Transverse colon (tissue), 4 donors: Measurements from ENCODE around the gene SOX2.

Experiments used
- CTCF ChIP-seq, 5 experiments: fragments of 200-600 bp in 3 of 5; fragments of 450-650 bp in 2 of 5; sonication (generic) in 3 of 5; IDR thresholded peaks; 1 replicate in 2 of 5; 2 replicates in 3 of 5; pipeline ENCODE4 v1.5.1; 2016 to 2017; ENCODE audit warnings: antibody characterized with exemption in 5 of 5, inconsistent platforms in 3 of 5, mild to moderate bottlenecking in 2 of 5, moderate library complexity in 1 of 5
- POLR2AphosphoS5 ChIP-seq, 3 donors: sonication (generic); formaldehyde crosslinking; IDR thresholded peaks; one replicate each; pipeline ENCODE4 v1.6.1; 2016; ENCODE audit warnings: antibody characterized with exemption in 3 of 3

- TF ChIP-seq CTCF (IDR thresholded peaks at IDR 0.05) (no peak), POLR2AphosphoS5 (IDR thresholded peaks at IDR 0.05) (no peak)
These were observed 41.7 kb downstream of the SOX2 start for GRCh38 chr3:181753391-181753790.
